H9 (cell line): ENCODE results near the gene IGFBP7. TPM values are rescaled to one million over a fixed set of nuclear protein-coding genes. Genes with fewer than 3 reads are reported as not detected.

ENCODE experiments used
- DNase-seq: peaks from one replicate; pipeline ENCODE4 v3.0.0-alpha.2; 2017
- H2AFZ ChIP-seq: one replicate; pipeline ENCODE4 v1.6.1; 2013; ENCODE audit warnings: mild to moderate bottlenecking, low read length, control low read depth, moderate library complexity
- H2AK5ac ChIP-seq: 2 replicates; pipeline ENCODE4 v1.6.1; 2013; ENCODE audit warnings: low read length, control low read depth, mixed read lengths; ENCODE audit not compliant: insufficient read length
- H2BK120ac ChIP-seq: one replicate; pipeline ENCODE4 v1.6.1; 2013; ENCODE audit warnings: low read depth, mild to moderate bottlenecking, low read length, control low read depth, inconsistent platforms; ENCODE audit not compliant: poor library complexity, severe bottlenecking
- H2BK12ac ChIP-seq: 2 replicates; pipeline ENCODE4 v1.6.1; 2013; ENCODE audit warnings: low read length, control low read depth, mixed read lengths, low read depth; ENCODE audit not compliant: insufficient read length
- H2BK15ac ChIP-seq: 2 replicates; pipeline ENCODE4 v1.6.1; 2013; ENCODE audit warnings: low read depth, low read length, control low read depth
- H2BK20ac ChIP-seq: one replicate; pipeline ENCODE4 v1.6.1; 2013; ENCODE audit warnings: low read depth, mild to moderate bottlenecking, low read length, control low read depth, inconsistent platforms; ENCODE audit not compliant: poor library complexity, severe bottlenecking
- H2BK5ac ChIP-seq: 2 replicates; pipeline ENCODE4 v1.6.1; 2013; ENCODE audit warnings: low read length, control low read depth, mixed read lengths; ENCODE audit not compliant: insufficient read length
- H3K14ac ChIP-seq: 2 replicates; pipeline ENCODE4 v1.6.1; 2013; ENCODE audit warnings: low read length, control low read depth; ENCODE audit not compliant: insufficient read depth
- H3K18ac ChIP-seq: 2 replicates; pipeline ENCODE4 v1.6.1; 2013; ENCODE audit warnings: low read depth, mild to moderate bottlenecking, mixed read lengths, low read length, control low read depth; ENCODE audit not compliant: insufficient read length
- H3K23ac ChIP-seq: 2 replicates; pipeline ENCODE4 v1.6.1; 2013; ENCODE audit warnings: low read length, control low read depth, mixed read lengths, low read depth; ENCODE audit not compliant: insufficient read length
- H3K23me2 ChIP-seq: 2 replicates; pipeline ENCODE4 v1.6.1; 2013; ENCODE audit warnings: low read depth, mild to moderate bottlenecking, mixed read lengths, low read length, control low read depth; ENCODE audit not compliant: insufficient read length, poor library complexity, severe bottlenecking
- H3K27ac ChIP-seq: 2 replicates; pipeline ENCODE4 v1.5.1; 2013; ENCODE audit warnings: low read length, control low read depth, mixed read lengths, low read depth; ENCODE audit not compliant: insufficient read length
- H3K27me3 ChIP-seq: 2 replicates; pipeline ENCODE4 v1.6.1; 2013; ENCODE audit warnings: low read length, control low read depth, inconsistent platforms; ENCODE audit not compliant: insufficient read depth
- H3K4ac ChIP-seq: 2 replicates; pipeline ENCODE4 v1.6.1; 2013; ENCODE audit warnings: low read depth, mild to moderate bottlenecking, control low read depth, inconsistent platforms, low read length, moderate library complexity
- H3K4me1 ChIP-seq: 2 replicates; pipeline ENCODE4 v1.6.1; 2013; ENCODE audit warnings: low read length, control low read depth, inconsistent platforms; ENCODE audit not compliant: insufficient read depth
- H3K4me2 ChIP-seq: 2 replicates; pipeline ENCODE4 v1.6.1; 2013; ENCODE audit warnings: low read length, control low read depth, mixed read lengths; ENCODE audit not compliant: insufficient read length, insufficient read depth
- H3K56ac ChIP-seq: 2 replicates; pipeline ENCODE4 v1.6.1; 2013; ENCODE audit warnings: low read depth, mild to moderate bottlenecking, mixed read lengths, low read length, control low read depth; ENCODE audit not compliant: insufficient read length
- H3K79me1 ChIP-seq: 2 replicates; pipeline ENCODE4 v1.6.1; 2013; ENCODE audit warnings: low read depth, mild to moderate bottlenecking, moderate library complexity, low read length, control low read depth, inconsistent platforms; ENCODE audit not compliant: insufficient read depth, poor library complexity, severe bottlenecking
- H3K79me2 ChIP-seq: 2 replicates; pipeline ENCODE4 v1.6.1; 2013; ENCODE audit warnings: low read length, control low read depth, inconsistent platforms; ENCODE audit not compliant: insufficient read depth
- H3K9ac ChIP-seq: 2 replicates; pipeline ENCODE4 v1.6.1; 2013; ENCODE audit warnings: low read length, control low read depth, mixed read lengths; ENCODE audit not compliant: insufficient read length; ENCODE audit errors: extremely low read depth
- H3K9me3 ChIP-seq: one replicate; pipeline ENCODE4 v1.6.1; 2013; ENCODE audit warnings: low read depth, low read length, inconsistent platforms; ENCODE audit not compliant: control insufficient read depth
- H3T11ph ChIP-seq: one replicate; pipeline ENCODE4 v1.6.1; 2013; ENCODE audit warnings: mild to moderate bottlenecking, low read length, control low read depth, inconsistent platforms
- H4K20me1 ChIP-seq: one replicate; pipeline ENCODE4 v1.6.1; 2013; ENCODE audit not compliant: control insufficient read depth, insufficient read length, insufficient read depth
- H4K5ac ChIP-seq: 2 replicates; pipeline ENCODE4 v1.6.1; 2013; ENCODE audit warnings: low read depth, mild to moderate bottlenecking, mixed read lengths, low read length, control low read depth; ENCODE audit not compliant: insufficient read length
- H4K8ac ChIP-seq: replicated peaks from 2 replicates; pipeline ENCODE4 v1.6.1; 2013; ENCODE audit warnings: low read length, control low read depth, mixed read lengths, low read depth; ENCODE audit not compliant: insufficient read length
- H4K91ac ChIP-seq: 2 replicates; pipeline ENCODE4 v1.6.1; 2013; ENCODE audit warnings: low read depth, mild to moderate bottlenecking, moderate library complexity, mixed read lengths, low read length, control low read depth; ENCODE audit not compliant: insufficient read length
- H3K27ac Mint-ChIP-seq, 3 experiments: 2 replicates in 2 of 3; 3 replicates in 1 of 3; pipeline ENCODE4 v1.8.0; 2020 to 2021; ENCODE audit warnings: mixed read lengths in 3 of 3, mild to moderate bottlenecking in 1 of 3, moderate library complexity in 1 of 3
- H3K27me3 Mint-ChIP-seq: 2 replicates; pipeline ENCODE4 v1.8.0; 2021; ENCODE audit warnings: low read depth, mild to moderate bottlenecking, moderate library complexity, mixed read lengths
- H3K36me3 Mint-ChIP-seq, 3 experiments: 2 replicates in 2 of 3; 3 replicates in 1 of 3; pipeline ENCODE4 v1.8.0; 2020 to 2021; ENCODE audit warnings: low read depth in 3 of 3, mixed read lengths in 3 of 3; ENCODE audit not compliant: insufficient read depth in 1 of 3
- H3K4me1 Mint-ChIP-seq, 2 experiments: 2 replicates each; pipeline ENCODE4 v1.8.0; 2020; ENCODE audit warnings: mixed read lengths in 2 of 2
- H3K4me3 Mint-ChIP-seq, 2 experiments: 2 replicates in 1 of 2; 3 replicates in 1 of 2; pipeline ENCODE4 v1.8.0; 2020 to 2021; ENCODE audit warnings: mild to moderate bottlenecking in 2 of 2, mixed read lengths in 2 of 2, moderate library complexity in 1 of 2
- H3K9me3 Mint-ChIP-seq, 2 experiments: 2 replicates in 1 of 2; 3 replicates in 1 of 2; pipeline ENCODE4 v1.8.0; 2020; ENCODE audit warnings: mild to moderate bottlenecking in 2 of 2, mixed read lengths in 2 of 2, moderate library complexity in 1 of 2
- total RNA-seq: library from RNA; stranded (reverse); gene quantifications from 2 replicates; pipeline ENCODE4 v1.2.1, GENCODE V29; 2021
- TF ChIP-seq, protein P1 (sequence below): fragments of 200-600 bp; sonication (generic); conservative IDR thresholded peaks from 3 replicates; pipeline ENCODE4 v1.8.0; 2021; ENCODE audit warnings: antibody characterized with exemption, mild to moderate bottlenecking

Gene IGFBP7
- total RNA-seq, 1 experiment from 2014 or later, result 0.37 TPM

DNA sequence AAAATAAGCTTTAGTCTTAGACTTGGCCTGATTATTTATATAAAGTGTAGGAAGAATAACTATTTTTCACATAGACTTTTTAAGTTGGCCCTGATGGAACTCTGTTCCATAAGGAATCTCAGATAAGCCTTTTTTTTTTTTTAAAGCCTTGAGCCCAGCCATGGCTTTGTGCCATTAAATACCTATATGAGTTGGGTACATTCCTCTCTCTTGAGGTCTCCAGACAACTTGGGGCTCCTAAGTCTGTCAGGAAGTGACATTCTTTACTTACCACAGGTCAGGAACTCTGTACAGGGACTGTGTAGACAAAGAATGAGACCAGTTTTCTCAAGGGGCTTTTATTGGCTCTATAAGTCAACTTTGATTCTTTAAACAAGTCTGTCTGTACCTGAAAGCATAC is 27.1 kb upstream of the IGFBP7 start:
- Histone ChIP-seq H3K18ac (no peak overlapping the region), H2BK12ac (no peak overlapping the region), H3T11ph (no peak overlapping the region), H3K79me2 (no peaks in the 10 kb centered on the region), H3K4me2 (no peak overlapping the region), H3K23me2 (no peaks in the 10 kb centered on the region), H2AK5ac (no peak overlapping the region), H3K14ac (no peak overlapping the region), H4K8ac (no peak overlapping the region), H3K79me1 (no peaks in the 10 kb centered on the region), H3K9ac (no peak overlapping the region), H2BK20ac (no peak overlapping the region), H2BK120ac (no peak overlapping the region), H3K27ac (no peak overlapping the region), H2BK15ac (no peak overlapping the region), H3K4ac (no peak overlapping the region), H3K23ac (no peak overlapping the region), H2AFZ (no peak overlapping the region), H3K4me1 (peaks cover 4% of the 10 kb centered on the region; the same call in 1 of the 2 replicates), H4K91ac (no peak overlapping the region), H3K56ac (no peak overlapping the region), H2BK5ac (no peak overlapping the region), H3K27me3 (no peaks in the 10 kb centered on the region), H4K5ac (no peak overlapping the region), H4K20me1 (no peaks in the 10 kb centered on the region), H3K9me3 (no peaks in the 10 kb centered on the region)
- Mint-ChIP-seq H3K4me1 (peaks cover 0 to 2% of the 10 kb centered on the region in 2 experiments; a peak in 1 of 4 replicates), H3K36me3 (peaks cover 2 to 13% (median 9%) of the 10 kb centered on the region in 3 experiments; a peak in 6 of 7 replicates), H3K27ac (no peak overlapping the region), H3K4me3 (no peak overlapping the region), H3K27me3 (peaks cover 18% of the 10 kb centered on the region), H3K9me3 (peaks cover 15 to 27% of the 10 kb centered on the region in 2 experiments)
- TF ChIP-seq, protein P1, sequence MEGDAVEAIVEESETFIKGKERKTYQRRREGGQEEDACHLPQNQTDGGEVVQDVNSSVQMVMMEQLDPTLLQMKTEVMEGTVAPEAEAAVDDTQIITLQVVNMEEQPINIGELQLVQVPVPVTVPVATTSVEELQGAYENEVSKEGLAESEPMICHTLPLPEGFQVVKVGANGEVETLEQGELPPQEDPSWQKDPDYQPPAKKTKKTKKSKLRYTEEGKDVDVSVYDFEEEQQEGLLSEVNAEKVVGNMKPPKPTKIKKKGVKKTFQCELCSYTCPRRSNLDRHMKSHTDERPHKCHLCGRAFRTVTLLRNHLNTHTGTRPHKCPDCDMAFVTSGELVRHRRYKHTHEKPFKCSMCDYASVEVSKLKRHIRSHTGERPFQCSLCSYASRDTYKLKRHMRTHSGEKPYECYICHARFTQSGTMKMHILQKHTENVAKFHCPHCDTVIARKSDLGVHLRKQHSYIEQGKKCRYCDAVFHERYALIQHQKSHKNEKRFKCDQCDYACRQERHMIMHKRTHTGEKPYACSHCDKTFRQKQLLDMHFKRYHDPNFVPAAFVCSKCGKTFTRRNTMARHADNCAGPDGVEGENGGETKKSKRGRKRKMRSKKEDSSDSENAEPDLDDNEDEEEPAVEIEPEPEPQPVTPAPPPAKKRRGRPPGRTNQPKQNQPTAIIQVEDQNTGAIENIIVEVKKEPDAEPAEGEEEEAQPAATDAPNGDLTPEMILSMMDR, result no peak
- no peak for DNase-seq
